Measurements from ENCODE around the gene SLC25A21.
"Not testable (repeated sequence)": the region's sequence is repeated elsewhere in the genome, so short reads cannot be mapped to it uniquely, and the experiment has no call there.

The SLC25A21 gene

DNA sequence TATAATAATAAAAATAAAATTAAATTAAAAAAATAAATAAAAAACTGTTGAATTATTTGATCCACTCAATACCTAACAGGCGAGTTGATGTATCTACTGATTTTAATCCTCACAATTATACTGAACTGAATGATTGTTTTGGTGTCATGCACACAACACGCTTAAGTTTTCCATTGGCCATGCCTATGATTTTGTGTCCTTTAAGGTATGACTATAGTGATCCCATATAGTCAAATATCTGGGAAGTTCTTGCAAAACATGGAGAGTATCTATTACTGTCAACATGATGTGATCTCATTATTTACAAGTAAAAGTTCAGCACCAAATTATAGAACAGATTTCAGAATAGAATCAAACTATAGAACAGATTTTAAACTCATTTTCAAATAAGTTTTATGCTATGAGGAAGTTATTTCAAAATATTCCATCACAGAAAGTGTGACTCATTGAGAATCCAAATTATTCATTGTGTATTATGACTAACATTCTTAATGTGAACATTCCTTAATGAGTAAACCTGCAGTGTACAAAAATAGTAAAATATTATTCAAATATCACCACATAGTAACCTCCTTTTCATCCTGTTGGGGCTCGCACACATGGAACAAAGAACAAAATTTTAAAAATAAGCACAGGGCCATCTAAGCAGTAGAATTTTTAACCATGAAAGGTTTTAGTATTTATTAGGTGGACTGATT lies 190.4 kb downstream of the SLC25A21 start (continued):
- TF ChIP-seq, protein P1, sequence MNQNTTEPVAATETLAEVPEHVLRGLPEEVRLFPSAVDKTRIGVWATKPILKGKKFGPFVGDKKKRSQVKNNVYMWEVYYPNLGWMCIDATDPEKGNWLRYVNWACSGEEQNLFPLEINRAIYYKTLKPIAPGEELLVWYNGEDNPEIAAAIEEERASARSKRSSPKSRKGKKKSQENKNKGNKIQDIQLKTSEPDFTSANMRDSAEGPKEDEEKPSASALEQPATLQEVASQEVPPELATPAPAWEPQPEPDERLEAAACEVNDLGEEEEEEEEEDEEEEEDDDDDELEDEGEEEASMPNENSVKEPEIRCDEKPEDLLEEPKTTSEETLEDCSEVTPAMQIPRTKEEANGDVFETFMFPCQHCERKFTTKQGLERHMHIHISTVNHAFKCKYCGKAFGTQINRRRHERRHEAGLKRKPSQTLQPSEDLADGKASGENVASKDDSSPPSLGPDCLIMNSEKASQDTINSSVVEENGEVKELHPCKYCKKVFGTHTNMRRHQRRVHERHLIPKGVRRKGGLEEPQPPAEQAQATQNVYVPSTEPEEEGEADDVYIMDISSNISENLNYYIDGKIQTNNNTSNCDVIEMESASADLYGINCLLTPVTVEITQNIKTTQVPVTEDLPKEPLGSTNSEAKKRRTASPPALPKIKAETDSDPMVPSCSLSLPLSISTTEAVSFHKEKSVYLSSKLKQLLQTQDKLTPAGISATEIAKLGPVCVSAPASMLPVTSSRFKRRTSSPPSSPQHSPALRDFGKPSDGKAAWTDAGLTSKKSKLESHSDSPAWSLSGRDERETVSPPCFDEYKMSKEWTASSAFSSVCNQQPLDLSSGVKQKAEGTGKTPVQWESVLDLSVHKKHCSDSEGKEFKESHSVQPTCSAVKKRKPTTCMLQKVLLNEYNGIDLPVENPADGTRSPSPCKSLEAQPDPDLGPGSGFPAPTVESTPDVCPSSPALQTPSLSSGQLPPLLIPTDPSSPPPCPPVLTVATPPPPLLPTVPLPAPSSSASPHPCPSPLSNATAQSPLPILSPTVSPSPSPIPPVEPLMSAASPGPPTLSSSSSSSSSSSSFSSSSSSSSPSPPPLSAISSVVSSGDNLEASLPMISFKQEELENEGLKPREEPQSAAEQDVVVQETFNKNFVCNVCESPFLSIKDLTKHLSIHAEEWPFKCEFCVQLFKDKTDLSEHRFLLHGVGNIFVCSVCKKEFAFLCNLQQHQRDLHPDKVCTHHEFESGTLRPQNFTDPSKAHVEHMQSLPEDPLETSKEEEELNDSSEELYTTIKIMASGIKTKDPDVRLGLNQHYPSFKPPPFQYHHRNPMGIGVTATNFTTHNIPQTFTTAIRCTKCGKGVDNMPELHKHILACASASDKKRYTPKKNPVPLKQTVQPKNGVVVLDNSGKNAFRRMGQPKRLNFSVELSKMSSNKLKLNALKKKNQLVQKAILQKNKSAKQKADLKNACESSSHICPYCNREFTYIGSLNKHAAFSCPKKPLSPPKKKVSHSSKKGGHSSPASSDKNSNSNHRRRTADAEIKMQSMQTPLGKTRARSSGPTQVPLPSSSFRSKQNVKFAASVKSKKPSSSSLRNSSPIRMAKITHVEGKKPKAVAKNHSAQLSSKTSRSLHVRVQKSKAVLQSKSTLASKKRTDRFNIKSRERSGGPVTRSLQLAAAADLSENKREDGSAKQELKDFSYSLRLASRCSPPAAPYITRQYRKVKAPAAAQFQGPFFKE (tag by site-specific recombination; IDR thresholded peaks at IDR 0.05; ENCODE audit: borderline replicate concordance) = no peak
- no peak for TF ChIP-seq GFI1B (tag by site-specific recombination; IDR thresholded peaks at IDR 0.05)
- TF ChIP-seq, protein P2, sequence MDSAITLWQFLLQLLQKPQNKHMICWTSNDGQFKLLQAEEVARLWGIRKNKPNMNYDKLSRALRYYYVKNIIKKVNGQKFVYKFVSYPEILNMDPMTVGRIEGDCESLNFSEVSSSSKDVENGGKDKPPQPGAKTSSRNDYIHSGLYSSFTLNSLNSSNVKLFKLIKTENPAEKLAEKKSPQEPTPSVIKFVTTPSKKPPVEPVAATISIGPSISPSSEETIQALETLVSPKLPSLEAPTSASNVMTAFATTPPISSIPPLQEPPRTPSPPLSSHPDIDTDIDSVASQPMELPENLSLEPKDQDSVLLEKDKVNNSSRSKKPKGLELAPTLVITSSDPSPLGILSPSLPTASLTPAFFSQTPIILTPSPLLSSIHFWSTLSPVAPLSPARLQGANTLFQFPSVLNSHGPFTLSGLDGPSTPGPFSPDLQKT (IDR thresholded peaks at IDR 0.05; ENCODE audit: borderline replicate concordance, low read depth, low read length) = no peak
- no peak for TF ChIP-seq ZNF16 (tag by site-specific recombination; IDR thresholded peaks at IDR 0.05; ENCODE audit: low read depth)
- TF ChIP-seq WT1 (tag by site-specific recombination; IDR thresholded peaks at IDR 0.05) = no peak
- TF ChIP-seq ZNF2 (tag by site-specific recombination; IDR thresholded peaks at IDR 0.05) = no peak
- TF ChIP-seq ZNF776 (tag by site-specific recombination; IDR thresholded peaks at IDR 0.05; ENCODE audit: borderline replicate concordance) = no peak
- no peak for TF ChIP-seq ZNF792 (tag by site-specific recombination; IDR thresholded peaks at IDR 0.05)

DNA sequence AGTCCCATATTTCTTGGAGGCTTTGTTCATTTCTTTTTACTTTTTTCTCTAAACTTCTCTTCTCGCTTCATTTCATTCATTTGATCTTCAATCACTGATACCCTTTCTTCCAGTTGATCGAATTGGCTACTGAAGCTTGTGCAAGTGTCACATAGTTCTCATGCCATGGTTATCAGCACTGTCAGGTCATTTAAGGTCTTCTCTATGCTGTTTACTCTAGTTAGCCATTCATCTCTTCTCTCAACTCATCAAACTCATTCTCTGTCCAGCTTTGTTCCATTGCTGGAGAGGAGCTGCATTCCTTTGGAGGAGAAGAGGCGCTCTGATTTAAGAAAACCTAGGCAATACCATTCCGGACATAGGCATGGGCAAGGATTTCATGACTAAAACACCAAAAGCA lies 192.0 kb downstream of the SLC25A21 start:
- H3K36me3 ChIP-seq (ENCODE audit: control insufficient read depth in 2 of 2, insufficient read depth in 1 of 2, low read length in 2 of 2); CTCF ChIA-PET; H3K4me3 ChIP-seq (ENCODE audit: low read depth, low read length); H3K4me1 ChIP-seq (ENCODE audit: control insufficient read depth, insufficient read depth, low read length); POLR2A ChIA-PET; H3K9me3 ChIP-seq (ENCODE audit: control insufficient read depth, insufficient read depth, low read depth, low read length); H3K27ac ChIP-seq (ENCODE audit: extremely low read depth, low read depth, low read length): not testable (repeated sequence)

DNA sequence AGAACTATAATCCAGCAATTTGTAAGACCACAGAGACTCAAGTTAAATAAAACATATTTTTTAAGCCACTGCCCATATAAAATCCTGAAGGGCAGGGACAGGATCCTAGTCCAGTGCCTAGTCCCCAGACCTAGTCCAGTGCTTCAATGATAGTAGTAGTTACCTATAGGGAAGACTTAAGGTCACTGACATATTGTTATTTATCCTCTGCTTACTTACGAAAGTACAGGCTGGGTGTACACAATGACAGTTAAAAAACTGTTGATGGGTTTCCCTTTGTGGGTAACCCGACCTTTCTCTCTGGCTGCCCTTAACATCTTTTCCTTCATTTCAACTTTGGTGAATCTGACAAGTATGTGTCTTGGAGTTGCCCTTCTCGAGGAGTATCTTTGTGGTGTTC lies 192.5 kb downstream of the SLC25A21 start:
- H3K4me1 ChIP-seq (ENCODE audit: control insufficient read depth, insufficient read depth, low read length) = no peaks in the 10 kb centered on the region
- no peak overlapping the region for H3K27ac ChIP-seq (ENCODE audit: extremely low read depth, low read depth, low read length)
- ChIA-PET CTCF (no interaction called here), POLR2A (no interaction called here)
- no peaks in the 10 kb centered on the region for H3K36me3 ChIP-seq (ENCODE audit: control insufficient read depth in 2 of 2, insufficient read depth in 1 of 2, low read length in 2 of 2)
- TF ChIP-seq KLF8 (tag by site-specific recombination; IDR thresholded peaks at IDR 0.05) = no peak
- TF ChIP-seq, protein P3, sequence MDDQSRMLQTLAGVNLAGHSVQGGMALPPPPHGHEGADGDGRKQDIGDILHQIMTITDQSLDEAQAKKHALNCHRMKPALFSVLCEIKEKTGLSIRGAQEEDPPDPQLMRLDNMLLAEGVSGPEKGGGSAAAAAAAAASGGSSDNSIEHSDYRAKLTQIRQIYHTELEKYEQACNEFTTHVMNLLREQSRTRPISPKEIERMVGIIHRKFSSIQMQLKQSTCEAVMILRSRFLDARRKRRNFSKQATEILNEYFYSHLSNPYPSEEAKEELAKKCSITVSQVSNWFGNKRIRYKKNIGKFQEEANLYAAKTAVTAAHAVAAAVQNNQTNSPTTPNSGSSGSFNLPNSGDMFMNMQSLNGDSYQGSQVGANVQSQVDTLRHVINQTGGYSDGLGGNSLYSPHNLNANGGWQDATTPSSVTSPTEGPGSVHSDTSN (CRISPR knock-in tag; IDR thresholded peaks at IDR 0.05) = no peak
- no peak for TF ChIP-seq WT1 (tag by site-specific recombination; IDR thresholded peaks at IDR 0.05)
- TF ChIP-seq, protein P4, sequence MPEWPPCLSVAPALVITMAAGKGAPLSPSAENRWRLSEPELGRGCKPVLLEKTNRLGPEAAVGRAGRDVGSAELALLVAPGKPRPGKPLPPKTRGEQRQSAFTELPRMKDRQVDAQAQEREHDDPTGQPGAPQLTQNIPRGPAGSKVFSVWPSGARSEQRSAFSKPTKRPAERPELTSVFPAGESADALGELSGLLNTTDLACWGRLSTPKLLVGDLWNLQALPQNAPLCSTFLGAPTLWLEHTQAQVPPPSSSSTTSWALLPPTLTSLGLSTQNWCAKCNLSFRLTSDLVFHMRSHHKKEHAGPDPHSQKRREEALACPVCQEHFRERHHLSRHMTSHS (tag by site-specific recombination; IDR thresholded peaks at IDR 0.05) = no peak
- TF ChIP-seq ZXDB (tag by site-specific recombination; IDR thresholded peaks at IDR 0.05) = no peak
- no peak for TF ChIP-seq ZNF335 (tag by site-specific recombination; conservative IDR thresholded peaks at IDR 0.05)
- no peak for TF ChIP-seq ZNF404 (tag by site-specific recombination; IDR thresholded peaks at IDR 0.05)
- TF ChIP-seq, protein P5, sequence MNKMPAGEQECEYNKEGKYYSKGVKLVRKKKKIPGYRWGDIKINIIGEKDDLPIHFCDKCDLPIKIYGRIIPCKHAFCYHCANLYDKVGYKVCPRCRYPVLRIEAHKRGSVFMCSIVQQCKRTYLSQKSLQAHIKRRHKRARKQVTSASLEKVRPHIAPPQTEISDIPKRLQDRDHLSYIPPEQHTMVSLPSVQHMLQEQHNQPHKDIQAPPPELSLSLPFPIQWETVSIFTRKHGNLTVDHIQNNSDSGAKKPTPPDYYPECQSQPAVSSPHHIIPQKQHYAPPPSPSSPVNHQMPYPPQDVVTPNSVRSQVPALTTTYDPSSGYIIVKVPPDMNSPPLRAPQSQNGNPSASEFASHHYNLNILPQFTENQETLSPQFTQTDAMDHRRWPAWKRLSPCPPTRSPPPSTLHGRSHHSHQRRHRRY (tag by site-specific recombination; IDR thresholded peaks at IDR 0.05) = no peak
- TF ChIP-seq, protein P6, sequence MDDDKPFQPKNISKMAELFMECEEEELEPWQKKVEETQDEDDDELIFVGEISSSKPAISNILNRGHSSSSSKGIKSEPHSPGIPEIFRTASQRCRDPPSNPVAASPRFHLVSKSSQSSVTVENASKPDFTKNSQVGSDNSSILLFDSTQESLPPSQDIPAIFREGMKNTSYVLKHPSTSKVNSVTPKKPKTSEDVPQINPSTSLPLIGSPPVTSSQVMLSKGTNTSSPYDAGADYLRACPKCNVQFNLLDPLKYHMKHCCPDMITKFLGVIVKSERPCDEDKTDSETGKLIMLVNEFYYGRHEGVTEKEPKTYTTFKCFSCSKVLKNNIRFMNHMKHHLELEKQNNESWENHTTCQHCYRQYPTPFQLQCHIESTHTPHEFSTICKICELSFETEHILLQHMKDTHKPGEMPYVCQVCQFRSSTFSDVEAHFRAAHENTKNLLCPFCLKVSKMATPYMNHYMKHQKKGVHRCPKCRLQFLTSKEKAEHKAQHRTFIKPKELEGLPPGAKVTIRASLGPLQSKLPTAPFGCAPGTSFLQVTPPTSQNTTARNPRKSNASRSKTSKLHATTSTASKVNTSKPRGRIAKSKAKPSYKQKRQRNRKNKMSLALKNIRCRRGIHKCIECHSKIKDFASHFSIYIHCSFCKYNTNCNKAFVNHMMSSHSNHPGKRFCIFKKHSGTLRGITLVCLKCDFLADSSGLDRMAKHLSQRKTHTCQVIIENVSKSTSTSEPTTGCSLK (tag by site-specific recombination; IDR thresholded peaks at IDR 0.05) = no peak
- H3K4me3 ChIP-seq (ENCODE audit: low read depth, low read length) = no peak overlapping the region
- H3K9me3 ChIP-seq (ENCODE audit: control insufficient read depth, insufficient read depth, low read depth, low read length) = no peaks in the 10 kb centered on the region
